Left renal pelvis (tissue), 4 donors: ENCODE data around the gene ING1. TPM values are rescaled to one million over a fixed set of nuclear protein-coding genes. Genes with fewer than 3 reads are reported as not detected.
"Not testable (repeated sequence)": the region's sequence is repeated elsewhere in the genome, so short reads cannot be mapped to it uniquely, and the experiment has no call there.

Source experiments
- DNase-seq, 4 donors: peaks; one replicate each; pipeline ENCODE4 v3.0.0-alpha.2; 2013; ENCODE audit warnings: low read depth in 4 of 4, low spot score in 3 of 4
- polyA plus RNA-seq, 4 donors: library from polyadenylated mRNA; unstranded; fragments of 120-200 nt; gene quantifications; one replicate each; pipeline ENCODE4 v1.2.1, GENCODE V29; 2013; ENCODE audit not compliant: insufficient read length in 4 of 4

ING1 gene
- polyA plus RNA-seq, 4 donors = 21.2 to 43.1 (median 28.1) TPM

DNA sequence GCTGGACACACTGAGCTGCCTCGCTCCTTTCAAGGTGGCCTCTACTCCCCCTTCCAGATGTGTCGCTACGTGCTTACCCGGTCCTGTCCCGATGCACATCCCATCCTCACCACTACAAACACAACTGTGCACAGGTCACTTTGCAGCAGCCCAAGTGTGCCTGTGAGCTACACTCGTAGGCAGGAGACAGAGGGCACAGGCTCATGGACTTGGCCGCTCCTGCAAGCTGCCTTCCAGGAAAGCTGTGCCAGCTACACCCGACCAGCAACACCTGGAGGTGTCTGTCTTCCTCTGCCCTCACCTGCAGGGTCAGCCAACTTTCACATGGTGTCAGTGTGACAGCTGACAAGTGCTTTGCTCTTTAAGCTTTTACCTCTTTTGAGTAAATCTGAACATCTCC is 23.0 kb upstream of the ING1 start:
- DNase-seq = no peak

DNA sequence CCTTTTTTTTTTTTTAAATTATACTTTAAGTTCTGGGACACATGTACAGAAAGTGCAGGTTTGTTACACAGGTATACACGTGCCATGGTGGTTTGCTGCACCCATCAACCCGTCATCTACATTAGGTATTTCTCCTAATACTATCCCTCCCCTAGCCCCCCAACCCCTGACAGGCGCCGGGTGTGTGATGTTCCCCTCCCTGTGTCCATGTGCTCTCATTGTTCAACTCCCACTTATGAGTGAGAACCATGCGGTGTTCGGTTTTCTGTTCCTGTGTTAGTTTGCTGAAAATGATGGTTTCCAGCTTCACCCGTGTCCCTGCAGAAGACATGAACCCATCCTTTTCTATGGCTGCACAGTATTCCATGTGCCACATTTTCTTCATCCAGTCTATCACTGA is 17.7 kb upstream of the ING1 start:
- not testable (repeated sequence) for DNase-seq

DNA sequence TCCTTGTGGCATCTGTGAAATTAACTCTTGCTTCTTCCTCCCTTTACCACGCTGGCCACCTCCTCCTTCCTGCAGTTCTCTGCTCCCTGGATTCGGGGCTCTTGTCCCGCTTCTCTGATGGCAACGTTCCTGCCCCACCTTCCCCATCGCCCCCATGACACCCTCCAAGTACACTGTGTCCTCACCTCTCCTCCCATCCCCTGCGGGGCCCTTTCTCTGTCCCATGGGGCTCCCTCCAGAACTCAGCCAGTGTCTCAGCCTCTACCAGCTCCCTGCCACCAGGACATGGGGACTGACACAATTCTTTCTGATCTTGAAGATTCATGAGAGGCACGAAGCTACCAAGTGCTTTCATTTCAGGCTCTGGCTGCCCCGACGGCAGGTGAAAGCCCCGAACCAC is 16.7 kb upstream of the ING1 start:
- DNase-seq = no peak

DNA sequence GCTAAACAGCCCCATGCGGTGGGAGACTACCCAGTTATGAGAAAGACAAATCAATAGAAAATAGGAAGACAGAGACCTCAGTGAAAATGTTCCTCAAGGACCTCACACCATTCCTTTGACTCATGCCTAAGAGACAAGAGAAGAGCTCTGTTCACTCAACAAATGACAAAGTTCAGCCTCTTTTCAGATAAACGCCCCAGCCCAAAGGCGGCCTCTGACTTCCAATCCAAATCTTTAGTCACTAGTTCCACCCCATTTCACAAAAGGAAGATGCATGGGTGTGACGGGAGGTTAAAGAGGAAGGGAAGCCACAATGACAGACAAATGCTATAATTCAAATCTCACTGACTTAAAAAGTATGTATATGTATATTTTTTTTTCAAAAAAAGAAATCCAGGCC is 15.7 kb upstream of the ING1 start:
- no peak for DNase-seq

DNA sequence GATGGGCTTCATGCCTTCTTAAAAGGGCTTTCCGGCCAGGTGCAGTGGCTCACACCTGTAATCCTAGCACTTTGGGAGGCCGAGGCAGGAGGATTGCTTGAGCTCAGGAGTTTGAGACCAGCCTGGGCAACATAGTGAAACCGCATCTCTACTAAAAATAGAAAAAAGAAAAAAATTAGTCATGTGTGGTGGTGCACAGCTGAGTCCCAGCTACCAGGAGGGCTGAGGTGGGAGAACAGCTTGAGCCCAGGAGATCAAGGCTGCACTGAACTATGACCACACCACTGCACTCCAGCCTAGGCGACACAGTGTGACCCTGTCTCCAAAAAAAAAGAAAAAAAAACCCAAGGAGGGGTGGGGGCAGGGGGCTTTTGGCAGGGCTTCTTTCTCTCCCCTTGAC is 14.8 kb upstream of the ING1 start:
- DNase-seq = no peak

DNA sequence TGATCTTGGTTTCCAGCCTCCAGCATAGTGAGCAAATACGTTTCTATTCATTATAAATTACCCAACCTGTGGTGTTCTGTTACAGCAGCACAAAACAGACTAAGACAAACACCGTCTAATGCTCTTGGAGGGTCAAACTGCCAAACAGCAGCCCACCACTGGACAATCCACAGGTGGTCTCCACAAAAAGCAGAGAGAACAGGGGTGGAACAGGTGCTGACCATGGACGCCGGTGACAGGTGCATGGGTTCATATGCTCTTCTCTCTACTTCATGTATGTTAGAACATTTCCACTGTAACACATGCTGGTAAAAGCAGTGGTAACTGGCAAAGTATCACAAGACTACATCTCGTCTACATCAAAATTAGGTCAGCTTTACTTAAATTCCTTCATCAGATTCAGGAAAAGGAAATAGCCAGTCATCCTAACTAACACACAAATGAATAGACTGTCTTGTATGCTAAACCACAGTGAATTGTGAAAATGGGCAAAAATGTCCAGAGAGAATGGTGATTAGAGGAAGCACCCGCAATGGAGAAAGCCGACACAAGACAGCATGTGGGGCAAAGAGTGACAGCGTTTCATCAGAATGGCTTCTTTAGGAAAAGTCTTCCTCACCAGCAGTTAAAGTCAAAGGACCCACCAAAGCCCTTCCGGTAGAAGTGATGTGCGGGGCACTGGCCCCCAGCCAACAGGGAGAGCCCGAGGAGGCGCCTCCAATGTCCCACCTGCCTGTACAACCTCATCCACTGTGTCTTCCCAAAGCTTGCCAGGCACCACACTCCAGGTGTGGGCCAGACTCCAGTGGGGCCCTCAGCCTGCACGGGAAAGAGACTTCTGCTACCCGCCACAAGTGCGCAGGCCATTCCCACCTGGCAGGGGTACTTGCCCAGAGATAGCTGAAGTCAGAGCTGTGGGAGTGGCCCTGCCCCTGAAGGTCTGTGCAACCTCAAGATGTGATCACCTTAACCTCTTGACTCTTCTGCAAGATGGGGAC is 14.1 kb upstream of the ING1 start:
- DNase-seq = no peak

DNA sequence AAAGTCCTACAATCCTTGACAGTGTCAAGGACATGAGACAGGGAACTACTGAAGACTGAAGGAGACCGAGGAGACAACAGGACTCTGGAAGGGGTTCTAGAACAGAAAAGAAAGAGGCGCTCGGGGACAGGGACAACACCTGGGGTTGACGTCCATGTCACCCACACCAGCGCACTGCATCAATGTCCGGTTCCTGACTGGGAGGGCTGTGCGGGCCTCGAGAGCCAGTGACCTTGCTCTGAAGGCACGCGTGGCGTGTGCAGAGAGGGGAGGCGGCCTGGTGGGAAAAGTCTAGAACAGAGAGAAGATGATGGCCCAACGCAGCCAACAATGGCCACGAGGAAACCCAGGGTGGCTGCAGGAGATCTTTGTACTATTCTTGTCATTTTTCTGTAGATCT is 13.3 kb upstream of the ING1 start:
- no peak for DNase-seq

DNA sequence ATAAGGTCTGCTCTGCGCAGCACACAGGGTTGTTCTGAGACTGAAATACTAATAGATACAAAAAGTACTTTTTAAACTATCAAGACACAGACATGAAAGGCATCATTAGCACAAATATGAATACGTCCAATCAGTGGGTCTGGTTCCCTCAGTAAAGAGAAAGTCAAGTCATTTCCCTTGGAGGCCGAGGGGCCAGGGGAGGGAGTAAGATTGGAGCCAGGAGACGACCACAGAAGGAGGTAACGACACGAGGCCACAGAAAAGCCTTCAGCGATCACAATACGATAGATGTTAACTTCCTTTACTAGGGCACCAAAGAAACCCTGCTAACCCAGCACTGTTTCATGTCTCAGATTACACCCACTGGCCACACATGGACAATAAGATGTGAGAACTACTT is 12.9 kb upstream of the ING1 start:
- no peak for DNase-seq

DNA sequence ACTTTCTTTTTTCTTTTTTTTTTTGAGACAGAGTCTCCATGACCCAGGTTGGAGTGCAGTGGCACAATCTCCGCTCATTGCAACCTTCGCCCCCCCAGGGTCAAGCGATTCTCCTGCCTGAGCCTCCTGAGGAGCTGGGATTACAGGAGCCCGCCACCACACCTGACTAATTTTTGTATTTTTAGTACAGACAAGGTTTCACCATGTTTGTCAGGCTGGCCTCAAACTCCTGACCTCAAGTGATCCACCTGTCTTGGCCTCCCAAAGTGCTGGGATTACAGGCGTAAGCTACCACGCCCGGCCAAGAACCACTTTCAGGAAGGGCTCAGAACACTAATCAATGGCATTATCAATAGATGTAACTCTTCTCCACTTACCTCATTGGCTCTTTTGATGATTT is 12.4 kb upstream of the ING1 start:
- DNase-seq = not testable (repeated sequence)

DNA sequence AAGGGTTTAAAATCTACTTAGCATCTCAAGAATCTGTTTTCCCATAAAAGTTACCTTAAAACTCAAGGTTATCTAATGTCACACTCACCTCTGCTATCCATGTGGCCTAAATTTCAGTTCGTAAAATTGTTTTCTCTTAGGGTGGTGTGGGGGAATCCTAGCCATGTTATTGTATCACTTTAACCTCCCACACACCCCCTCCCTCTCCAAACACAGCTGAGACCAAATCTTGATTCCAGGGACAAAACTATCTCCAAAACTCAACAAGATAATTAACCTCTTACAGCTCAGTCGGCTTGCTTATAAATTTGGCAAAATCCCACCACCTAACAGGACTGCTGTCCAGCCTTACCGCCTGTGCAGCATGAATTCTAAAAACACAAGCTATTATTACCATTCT is 11.4 kb upstream of the ING1 start:
- DNase-seq = no peak

DNA sequence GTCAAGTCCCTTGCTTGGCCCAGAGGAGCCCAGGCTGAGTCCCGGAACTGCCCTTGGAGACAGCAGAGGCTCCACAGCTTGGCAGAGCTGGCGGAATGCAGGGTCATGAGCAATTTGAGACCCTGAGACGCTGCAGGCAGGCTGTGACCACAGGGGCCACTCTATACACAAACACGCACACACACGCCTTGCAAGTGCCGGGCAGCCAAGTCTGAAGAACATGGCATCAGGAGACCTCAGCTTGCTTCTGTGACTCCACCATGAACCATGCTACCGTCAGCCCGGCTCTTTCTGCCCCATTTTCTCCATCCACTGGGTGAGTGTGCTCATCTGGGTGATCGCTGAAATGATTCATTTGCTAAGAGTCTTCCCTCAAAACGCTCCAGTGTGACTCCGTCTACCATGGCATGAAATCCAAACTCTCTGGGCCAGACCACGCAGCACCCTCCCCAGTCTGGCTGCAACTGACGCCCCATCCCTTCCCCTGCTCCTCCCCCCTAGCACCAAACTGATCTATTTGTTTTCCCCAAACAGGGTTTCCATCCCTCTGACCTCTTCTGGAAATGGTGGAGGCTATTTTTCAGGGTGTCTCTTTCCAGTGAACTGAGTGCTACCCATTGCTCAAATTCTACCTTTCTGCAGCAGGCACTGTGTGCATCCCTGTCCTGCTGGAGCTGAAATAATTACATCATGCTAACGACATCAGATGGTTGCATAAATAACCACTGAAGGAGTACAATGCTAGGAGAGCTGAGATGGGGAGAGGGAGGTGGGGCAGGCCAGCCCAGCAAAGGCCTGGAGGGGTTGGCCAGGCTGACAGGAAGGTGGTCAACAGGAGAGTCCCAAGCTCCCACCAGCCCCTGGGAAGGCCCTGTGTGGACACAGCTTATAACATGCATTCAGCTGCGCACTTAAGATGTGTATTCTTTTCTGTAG is 10.6 kb upstream of the ING1 start:
- peak in 1 of 4 donors; percentile 48 for DNase-seq

DNA sequence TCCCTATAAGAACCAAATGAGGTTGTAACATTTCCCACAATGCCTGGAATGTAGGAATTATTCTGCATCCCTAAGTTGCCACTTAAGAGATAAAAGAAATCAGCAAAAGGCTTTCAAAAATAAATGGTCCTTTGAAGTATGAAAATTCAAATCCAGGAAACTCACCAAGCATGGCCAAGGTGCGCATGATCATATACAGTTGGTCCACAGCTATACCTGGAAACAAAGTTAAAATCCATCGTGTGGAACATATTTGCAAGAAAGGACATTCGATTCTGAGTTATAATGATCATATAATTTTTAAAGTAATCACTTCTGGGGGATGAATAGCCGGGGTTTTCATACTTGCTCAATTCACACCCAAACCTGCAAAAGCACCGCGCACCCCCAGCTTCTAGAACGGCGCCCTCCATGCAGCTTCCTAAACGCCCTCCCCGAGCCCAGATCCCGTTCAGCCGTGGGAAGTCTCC is 8.1 kb upstream of the ING1 start:
- DNase-seq = no peak

DNA sequence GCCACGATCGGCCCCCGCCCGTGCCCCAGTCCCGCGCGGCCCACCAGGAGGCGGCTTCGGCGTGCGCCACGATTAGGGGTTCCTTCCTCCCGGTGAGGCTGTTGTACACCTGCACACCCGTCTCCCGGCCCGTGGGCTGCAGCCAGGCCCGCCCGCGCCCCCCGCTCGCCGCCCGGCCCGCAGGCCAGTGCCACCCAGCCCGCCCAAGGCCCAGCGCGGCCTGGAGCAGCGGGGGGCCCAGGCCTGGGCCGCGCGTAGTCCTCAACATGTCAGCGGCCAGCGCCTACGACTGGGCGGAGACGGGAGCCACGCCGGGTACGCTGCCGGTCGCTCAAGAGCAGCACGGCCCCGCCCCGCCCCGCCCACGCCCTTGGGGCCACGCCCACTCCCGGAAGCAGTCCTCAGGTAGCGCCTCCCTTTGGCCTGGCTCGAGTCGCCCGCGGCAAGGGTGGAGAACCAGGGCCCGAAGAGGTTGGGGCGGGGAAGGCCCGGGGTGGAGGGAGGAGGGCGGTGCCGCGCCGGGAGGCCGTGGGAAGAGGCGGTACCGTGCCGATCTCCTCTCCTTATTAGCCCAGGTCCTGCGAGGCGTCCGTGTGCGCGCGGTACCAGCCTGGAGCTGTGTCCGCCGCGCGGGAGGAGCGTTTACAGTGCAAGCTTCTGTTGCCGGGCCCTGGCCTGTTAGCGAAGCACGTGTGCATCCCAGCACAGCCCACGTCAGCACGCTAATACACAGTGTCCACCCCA is 7.5 kb upstream of the ING1 start, which contains the start of gene CARS2:
Gene CARS2, minus strand, starts transcription at position 291 of the 744 bp plus-strand sequence. Its CDS starts 23 bp downstream, at position 268.
- peak in 3 of 4 donors; percentile 81 to 86 (median 82) for DNase-seq

DNA sequence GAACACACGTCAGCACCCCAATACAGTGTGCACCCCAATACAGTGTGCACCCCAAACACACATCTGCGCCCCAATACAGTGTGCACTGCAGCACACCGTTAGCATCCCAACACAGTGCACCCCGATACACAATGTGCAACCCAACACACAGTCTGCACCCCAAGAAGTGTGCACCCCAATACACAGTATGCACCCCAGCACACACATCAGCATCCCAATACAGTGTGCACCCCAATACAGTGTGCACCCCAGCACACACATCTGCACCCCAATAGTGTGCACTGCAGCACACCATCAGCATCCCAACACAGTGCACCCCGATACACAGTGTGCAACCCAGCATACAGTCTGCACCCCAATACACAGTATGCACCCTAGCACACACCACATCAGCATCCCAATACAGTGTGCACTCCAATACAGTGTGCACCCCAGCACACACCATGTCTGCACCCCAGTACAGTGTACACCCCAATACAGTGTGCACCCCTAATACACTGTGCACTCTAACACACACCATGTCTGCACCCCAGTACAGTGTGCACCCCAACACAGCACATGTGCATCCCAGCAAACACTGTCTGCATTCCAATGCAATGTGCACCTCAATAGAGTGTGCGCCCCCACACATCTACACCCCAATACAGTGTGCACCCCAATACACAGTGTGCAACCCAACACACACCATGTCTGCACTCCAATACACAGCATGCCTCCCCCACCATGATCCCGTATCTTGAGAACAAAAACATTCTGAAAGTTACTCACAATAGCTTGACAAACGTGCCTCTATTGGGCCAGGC is 6.7 kb upstream of the ING1 start:
- no peak for DNase-seq

DNA sequence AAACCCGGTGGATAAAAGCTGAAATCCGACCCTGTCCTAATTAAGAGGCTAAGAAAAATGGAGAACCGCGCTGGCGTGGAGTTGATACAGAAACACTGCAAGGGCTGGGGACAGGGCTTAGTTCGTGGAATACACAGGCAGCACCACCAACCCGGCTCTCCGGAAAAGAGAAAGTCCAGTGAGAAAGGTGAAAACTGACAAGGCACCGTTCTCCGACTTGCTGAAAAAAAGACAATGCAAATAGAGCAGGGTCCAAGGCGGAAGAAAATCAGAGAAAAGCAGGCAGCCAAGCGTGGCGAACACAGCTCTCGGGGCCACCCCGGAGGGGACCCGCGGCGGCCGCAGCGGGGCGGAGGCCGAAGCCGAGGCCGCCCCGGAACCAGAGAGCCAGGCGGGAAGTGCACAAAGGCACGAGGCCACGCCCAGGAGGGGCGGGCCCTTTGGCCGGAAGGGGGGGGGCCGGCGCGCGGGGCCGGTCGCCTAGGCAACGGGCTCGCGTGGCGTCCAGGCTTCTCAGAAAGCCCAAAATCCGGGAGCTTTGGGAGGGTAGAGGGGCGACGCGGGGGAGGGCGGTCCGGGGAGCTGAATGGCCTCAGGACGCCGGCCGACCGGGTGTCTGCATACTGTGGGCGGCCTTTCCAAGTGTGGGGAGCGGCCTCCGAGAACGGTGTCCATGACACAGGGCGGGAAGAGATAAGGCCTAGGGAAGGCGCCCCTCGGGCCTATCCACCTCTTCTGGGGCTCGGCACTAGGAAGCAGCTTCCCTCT is 1.2 kb upstream of the ING1 start:
- peak in 3 of 4 donors; percentile 82 to 86 (median 84) for DNase-seq

DNA sequence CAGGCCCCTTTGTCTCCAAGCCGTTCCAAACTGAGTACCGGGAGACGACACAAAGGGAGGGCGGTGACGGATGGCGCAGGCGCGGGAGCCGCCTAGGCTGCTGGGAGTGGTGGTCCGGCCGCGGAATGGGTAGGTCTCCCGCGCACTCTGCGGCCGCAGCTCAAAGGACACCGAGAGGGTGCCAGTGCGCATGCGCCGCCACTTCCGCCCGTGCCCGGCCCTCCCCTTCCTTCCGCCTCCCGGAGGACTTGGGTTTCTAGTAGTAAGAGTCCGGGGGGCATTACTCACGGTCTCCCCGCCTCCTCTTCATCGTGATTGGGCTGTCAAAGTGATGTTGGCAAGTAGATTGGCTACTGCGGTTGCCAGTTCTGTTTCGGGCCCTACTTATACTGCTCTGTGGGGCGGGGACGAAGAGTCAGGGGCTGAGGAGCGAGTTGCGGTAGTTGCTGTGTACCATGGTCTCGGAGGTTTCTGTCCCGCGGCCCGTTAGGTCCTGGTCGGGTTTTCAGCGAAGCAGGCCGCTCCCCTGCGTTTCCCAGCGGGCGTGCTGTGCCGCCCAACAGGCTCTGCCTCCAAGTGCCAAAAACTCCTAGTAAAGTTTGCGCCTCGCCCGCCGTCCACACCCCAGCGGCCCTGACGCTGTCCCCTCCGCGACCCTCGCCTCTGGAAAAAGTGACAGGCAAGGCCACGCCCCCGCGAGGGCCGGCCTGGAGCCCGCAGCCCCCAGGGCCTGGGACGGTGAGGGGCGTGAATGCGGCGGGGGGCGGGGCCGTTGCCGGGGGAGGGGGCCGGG is 455 bp upstream of the ING1 start:
- peak; percentile 97 to 99 (median 98) for DNase-seq

DNA sequence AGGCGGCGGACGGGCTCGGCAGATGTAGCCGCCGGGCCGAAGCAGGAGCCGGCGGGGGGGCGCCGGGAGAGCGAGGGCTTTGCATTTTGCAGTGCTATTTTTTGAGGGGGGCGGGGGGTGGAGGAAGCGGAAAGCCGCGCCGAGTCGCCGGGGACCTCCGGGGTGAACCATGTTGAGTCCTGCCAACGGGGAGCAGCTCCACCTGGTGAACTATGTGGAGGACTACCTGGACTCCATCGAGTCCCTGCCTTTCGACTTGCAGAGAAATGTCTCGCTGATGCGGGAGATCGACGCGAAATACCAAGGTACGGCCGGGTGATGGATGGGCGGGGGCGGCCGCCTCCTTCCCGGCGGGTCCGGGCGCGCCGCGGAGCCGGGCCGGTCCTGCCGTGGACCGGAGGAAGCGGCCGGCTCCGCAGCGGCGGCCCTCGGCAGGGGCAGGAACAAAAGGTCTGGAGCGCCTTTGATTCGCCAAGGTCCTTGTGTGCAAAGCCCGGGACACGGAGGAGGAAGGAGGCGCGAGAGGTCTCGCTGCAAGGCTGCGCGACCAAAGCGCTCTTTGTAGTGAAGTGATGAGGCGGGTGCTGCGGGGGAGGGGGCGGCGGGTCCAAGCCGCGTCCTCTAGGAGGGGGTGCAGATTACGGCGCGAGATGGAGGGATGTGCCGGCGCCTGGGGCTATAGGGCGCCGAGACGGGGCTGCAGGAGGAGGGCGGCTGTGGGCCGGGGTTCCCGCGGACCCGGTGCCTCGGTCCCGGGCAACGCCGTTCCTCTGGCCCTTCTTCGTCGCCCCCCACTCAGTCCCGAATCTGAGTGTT is 689 bp downstream of the ING1 start:
- peak in 1 of 4 donors; percentile 42 for DNase-seq
